Dedifferentiated amniotic fluid mesenchymal stem cell (primary cell): ENCODE measurements around the gene PFKP.

Source experiments
- DNase-seq: peaks from one replicate; pipeline ENCODE4 v3.0.0-alpha.2; 2016; ENCODE audit errors: extremely low spot score

Gene PFKP

GRCh38 chr10:3069876-3070275 is 2.5 kb downstream of the PFKP start:
- no peak for DNase-seq

- DNase-seq = no peak
These were observed 4.3 kb downstream of the PFKP start for GRCh38 chr10:3071405-3072198.

- no peak for DNase-seq
These were observed 5.5 kb downstream of the PFKP start for GRCh38 chr10:3072641-3073360.

- DNase-seq = no peak
These were observed 6.9 kb downstream of the PFKP start for GRCh38 chr10:3074145-3074665.

DNA sequence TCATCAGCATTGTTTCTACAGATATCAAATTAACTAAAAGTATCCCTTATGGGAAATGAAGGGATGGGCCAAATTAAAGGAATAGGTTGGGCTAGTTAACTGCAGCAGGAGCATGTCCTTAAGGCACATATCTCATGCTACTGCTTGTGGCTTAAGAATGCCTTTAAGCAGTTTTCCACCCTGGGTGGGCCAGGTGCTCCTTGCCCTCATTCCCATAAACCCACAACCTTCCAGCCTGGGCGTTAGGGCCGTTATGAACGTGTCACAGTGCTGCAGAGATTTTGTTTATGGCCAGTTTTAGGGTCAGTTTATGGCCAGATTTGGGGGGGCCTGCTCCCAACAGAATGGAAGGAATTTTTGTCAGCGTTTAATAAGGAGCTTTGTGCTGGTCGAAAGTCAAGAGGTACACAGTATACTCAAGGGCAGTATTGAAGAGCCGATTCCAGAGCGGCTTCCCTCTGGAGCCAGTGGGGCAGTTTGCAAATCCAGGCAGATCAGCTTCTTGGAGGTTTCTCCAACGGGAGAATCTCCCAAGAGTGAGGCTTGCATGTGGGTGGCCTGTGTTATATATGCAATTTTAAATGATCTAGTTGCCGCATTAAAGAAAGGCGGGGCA is 7.7 kb downstream of the PFKP start:
- no peak for DNase-seq

- DNase-seq = no peak
These were observed 8.8 kb downstream of the PFKP start for GRCh38 chr10:3076138-3076537.

DNA sequence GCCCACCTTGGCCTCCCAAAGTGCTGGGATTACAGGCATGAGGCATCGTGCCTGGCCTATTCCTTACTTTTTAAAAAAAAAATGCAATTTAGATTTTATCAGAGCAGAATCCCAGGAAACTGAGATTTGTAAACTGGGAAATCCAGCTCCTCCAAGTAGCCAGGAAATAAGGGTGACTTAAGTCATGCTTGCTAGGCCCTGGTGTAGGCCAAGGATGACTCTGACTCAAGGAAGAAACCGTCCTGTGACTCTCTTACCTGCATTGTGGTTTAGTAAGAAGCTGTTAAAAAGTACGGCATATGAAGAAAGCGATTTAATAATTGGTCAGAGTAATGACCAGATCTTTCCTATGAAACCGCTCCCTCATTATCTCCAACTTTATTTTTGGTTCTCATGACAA is 10.2 kb downstream of the PFKP start:
- no peak for DNase-seq

DNA sequence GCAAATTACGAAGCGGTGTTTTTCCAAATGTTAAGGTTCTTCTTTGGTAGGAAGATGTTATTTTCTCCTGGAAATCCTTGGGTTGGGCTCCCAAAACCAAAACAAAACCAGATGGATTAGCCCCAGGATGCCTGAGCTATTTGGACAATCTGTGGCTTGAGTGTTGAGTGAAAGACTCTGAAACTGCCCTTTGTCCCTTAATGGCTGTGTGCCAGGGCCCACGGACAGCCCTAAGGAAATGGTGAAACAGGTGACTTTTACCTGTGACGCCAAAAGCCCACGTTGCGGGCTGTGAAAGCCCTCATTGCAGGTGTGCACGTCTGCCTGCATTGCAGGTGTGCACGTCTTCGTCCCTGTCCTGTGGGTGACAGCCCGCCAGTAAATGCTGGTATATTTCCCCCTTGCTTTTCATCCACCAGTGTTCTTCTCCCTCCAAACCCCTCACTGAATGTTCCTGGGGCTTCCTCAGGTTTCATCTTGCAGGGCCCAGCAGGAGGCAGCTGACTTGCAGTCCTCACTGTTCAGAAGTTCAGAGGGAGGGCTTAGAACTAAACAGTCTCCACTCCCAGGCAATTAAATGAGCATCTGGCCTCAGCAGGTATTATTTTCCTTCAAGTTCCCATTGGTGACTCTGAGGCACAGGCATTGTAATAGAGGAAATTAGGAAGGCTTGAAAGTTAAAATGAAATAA is 10.7 kb downstream of the PFKP start:
- DNase-seq = no peak

DNA sequence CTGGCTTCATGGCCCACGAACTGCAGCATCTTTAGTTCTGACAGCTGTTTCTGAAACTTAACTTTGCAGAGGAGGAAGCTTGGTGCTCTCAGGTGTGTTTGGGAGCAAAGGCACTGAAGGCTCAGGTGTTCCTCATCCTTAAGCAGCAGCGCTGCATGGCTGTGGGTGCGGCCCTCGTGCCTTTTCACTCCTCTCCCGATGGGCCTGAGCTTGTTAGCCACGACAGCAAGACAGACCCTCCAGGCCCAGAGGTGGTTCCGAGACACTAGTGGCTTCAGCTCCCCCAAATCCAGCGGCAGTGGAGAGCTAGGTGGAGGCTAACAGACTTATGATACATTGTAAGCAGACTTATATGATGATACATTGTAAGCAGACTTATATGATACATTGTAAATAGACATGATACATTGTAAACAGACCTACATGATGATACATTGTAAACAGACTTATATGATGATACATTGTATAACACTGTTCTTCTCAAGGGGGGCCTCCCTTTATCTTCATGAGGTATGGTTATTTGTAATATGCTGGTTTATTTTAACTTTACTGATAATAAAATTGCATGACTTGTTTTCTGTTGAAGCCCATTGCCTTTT is 14.1 kb downstream of the PFKP start:
- DNase-seq = no peak

DNA sequence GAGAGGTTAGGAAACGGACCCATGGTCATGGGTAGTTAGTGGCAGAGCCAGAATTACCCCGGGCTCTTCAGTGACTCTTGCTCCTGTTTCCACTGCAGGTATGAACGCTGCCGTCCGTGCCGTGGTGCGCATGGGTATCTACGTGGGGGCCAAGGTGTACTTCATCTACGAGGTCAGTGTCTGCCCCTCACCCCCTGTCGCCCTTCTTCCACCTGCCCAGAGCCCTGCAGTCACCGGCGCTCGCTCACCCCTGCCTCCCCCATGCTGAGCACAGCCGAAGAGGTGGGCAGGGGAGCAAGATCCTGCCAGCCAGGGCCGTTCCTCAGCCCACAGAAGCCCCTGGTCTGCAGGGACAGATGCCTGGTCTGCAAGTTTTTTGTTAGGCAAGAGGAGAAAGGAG is 14.9 kb downstream of the PFKP start:
- DNase-seq = no peak

DNA sequence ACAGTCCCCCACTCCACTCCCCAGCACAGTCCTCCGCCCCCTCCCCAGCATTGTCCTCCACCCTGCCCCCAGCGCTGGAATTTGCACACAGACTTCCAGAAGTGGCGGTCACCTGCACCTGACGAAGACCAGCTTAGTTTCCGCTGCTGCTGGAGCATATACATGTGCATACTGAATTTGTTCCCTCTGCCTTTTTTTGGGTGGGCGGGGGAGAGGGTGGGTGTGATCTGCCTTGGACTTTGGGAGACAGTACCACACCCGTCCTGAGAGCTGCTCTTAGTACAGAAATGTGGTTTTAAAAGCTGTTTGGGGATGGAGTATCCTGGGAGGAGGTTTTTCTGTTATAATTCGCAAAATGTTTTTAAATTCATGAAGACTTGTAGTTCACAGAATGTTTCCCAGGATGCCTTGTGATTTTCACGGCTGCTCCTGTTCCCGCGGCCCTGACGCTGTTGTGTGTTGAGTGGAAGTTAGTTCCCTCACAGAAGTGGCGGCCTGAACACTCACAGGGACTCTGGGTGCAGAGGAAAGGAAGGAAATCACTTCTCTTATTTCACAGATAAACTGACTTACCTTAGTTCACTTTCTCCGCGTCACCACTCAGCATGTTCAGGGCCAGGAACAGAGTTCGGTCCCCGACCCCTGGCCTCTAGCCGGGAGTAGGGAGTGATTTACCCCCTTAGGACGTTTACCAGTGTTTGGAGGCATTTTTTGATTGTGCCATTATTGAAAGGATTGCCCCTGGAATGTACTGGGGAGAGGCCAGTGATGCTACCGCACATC is 18.6 kb downstream of the PFKP start:
- no peak for DNase-seq

GRCh38 chr10:3090388-3090787 is 23.0 kb downstream of the PFKP start:
- DNase-seq = no peak

DNA sequence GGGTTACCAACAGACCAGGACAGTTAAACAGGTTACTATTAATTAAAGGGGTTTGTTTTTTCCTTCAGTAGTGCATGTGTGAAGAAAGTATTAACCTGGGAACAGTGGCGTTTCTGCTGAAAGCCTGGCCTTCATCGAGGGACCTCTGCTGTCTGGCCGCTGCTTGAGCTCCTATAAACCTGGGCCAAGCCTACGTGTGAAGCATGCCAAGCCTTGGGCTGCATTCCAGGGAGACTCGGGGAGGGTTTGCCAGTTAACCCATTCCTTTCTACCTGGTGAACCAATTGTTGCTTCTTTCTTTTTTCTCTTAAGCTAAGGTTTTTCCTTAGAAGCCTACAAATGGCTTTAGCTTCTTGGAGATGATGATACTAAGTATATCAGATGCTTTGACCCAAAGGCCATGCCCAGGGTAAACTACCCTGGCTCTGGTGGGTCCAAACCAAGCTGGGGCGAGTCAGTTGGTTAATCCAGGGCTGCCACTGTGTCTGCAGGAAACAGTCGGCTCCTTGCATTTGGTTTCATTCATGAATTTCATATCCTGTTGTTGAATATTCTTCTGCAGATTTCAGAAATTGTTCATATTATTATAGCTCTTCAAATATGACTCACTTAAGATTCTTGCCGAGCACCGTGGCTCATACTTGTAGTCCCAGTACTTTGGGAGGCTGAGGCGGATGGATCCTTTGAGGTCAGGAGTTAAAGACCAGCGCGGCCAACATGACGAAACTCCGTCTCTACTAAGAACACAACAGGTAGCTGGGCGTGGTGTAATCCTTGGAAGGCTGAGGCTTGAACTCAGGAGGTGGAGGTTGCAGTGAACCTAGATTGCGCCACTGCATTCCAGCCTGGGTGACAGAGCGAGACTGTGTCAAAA is 23.8 kb downstream of the PFKP start:
- DNase-seq = peak; percentile 42

GRCh38 chr10:3091921-3092320 is 24.6 kb downstream of the PFKP start:
- no peak for DNase-seq

DNA sequence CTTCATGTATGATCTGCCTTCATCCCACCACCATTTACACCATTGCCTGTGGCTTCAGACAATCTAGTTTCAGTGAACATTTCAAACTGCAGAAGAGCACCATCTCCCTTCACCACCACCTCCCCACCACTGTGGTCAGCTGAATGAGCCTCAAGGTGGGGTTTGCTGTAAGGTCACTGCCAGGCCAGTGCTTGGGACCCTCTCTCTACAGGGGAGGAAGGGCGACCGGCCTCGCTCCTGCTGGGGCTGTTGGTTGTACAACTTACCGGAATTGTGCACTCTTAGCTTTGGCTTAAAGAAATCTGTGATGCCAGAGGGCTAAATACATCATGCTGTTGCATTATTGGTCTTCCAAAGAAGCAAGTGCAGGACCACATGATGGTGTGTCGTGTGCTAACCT is 26.6 kb downstream of the PFKP start:
- DNase-seq = no peak

GRCh38 chr10:3094609-3095036 is 27.3 kb downstream of the PFKP start:
- DNase-seq = no peak

GRCh38 chr10:3095373-3096139 is 28.2 kb downstream of the PFKP start:
- peak; percentile 98 for DNase-seq

DNA sequence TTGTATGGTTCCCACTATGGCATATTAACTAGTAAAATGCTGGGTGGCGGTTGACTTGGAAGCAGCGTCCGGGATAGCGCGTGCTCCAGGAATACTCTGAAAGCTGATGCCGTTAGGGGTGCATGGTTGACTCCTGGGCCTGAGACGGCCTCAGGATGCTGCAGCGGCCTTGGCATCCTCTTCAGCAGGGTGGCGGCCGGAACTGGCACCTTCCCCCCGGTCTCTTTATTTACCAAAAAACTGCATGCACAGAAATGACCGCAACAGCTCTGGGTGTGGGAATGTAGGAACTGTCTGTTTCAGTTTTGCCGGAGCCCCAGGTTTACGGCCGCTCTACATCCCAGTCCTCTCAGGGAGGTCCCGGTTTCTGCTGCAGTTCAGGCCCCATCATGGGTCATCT is 28.8 kb downstream of the PFKP start:
- DNase-seq = no peak

GRCh38 chr10:3097160-3097559 is 29.8 kb downstream of the PFKP start:
- no peak for DNase-seq
